ENCODE measurements around the gene KISS1R.
A peak's percentile ranks its signal among the peaks of the same experiment; 100 is the strongest.
"Not testable (repeated sequence)": the region's sequence is repeated elsewhere in the genome, so short reads cannot be mapped to it uniquely, and the experiment has no call there.

KISS1R gene

GRCh38 chr19:953445-954271 lies 36.5 kb downstream of the KISS1R start:
- no peak for DNase-seq (ENCODE audit: low spot score)

GRCh38 chr19:954272-954671 lies 37.1 kb downstream of the KISS1R start:
- DNase-seq (ENCODE audit: low spot score), result no peak

- no peak for DNase-seq (ENCODE audit: low spot score)
Observed at GRCh38 chr19:954672-955494, 37.8 kb downstream of the KISS1R start.

- DNase-seq (ENCODE audit: low spot score), result no peak
Observed at GRCh38 chr19:955803-956765, 39.0 kb downstream of the KISS1R start.

- peak; percentile 86 for DNase-seq (ENCODE audit: low spot score)
Observed at GRCh38 chr19:956766-957440, 39.8 kb downstream of the KISS1R start.

- DNase-seq (ENCODE audit: low spot score), result not testable (repeated sequence)
Observed at GRCh38 chr19:957578-957977, 40.4 kb downstream of the KISS1R start.

- no peak for DNase-seq (ENCODE audit: low spot score)
Observed at GRCh38 chr19:958967-959855, 42.1 kb downstream of the KISS1R start.

- DNase-seq (ENCODE audit: low spot score), result no peak
Observed at GRCh38 chr19:960020-960419, 42.9 kb downstream of the KISS1R start.

- no peak for DNase-seq (ENCODE audit: low spot score)
Observed at GRCh38 chr19:960601-960938, 43.4 kb downstream of the KISS1R start.

GRCh38 chr19:961866-962620 lies 44.9 kb downstream of the KISS1R start:
- peak; percentile 83 for DNase-seq (ENCODE audit: low spot score)

GRCh38 chr19:962683-963400 lies 45.7 kb downstream of the KISS1R start:
- no peak for DNase-seq (ENCODE audit: low spot score)

- DNase-seq (ENCODE audit: low spot score), result no peak
Observed at GRCh38 chr19:963486-963951, 46.4 kb downstream of the KISS1R start.

- DNase-seq (ENCODE audit: low spot score), result no peak
Observed at GRCh38 chr19:964116-964520, 47.0 kb downstream of the KISS1R start.

- DNase-seq (ENCODE audit: low spot score), result no peak
Observed at GRCh38 chr19:964761-965694, 47.9 kb downstream of the KISS1R start.

- no peak for DNase-seq (ENCODE audit: low spot score)
Observed at GRCh38 chr19:966485-967088, 49.5 kb downstream of the KISS1R start.

Data from AG20443 (cell line).